HG02870 (cell line): ENCODE results near the gene SLC39A3.
A peak's percentile ranks its signal among the peaks of the same experiment; 100 is the strongest.

Source experiments
- ATAC-seq: cut with Tn5 transposase; IDR thresholded peaks from one replicate; pipeline ENCODE4 v1.9.1; 2021; ENCODE audit warnings: mild to moderate bottlenecking, moderate library complexity; ENCODE audit not compliant: unreplicated experiment

SLC39A3 gene

GRCh38 chr19:2739602-2740313 is at the start of gene SLC39A3:
Gene SLC39A3, minus strand, starts transcription at chr19:2740017. Its CDS starts 2,760 bp downstream, at chr19:2737257.
- ATAC-seq = peak; percentile 89

- no peak for ATAC-seq
Observed at GRCh38 chr19:2788237-2788636, 48.4 kb upstream of the SLC39A3 start.

GRCh38 chr19:2787115-2787514 is 47.3 kb upstream of the SLC39A3 start:
- no peak for ATAC-seq

GRCh38 chr19:2785244-2785997 is 45.6 kb upstream of the SLC39A3 start, which contains the start of gene THOP1:
Gene THOP1, plus strand, starts transcription at chr19:2785503. Its CDS starts 160 bp downstream, at chr19:2785663.
- ATAC-seq = peak; percentile 54

GRCh38 chr19:2783781-2784145 is 43.9 kb upstream of the SLC39A3 start:
- ATAC-seq = no peak

- peak; percentile 79 for ATAC-seq
Observed at GRCh38 chr19:2782936-2783780, 43.3 kb upstream of the SLC39A3 start, which contains the start of gene SGTA. Gene SGTA, minus strand, starts transcription at chr19:2783273. Its CDS starts 14,205 bp downstream, at chr19:2769068.

GRCh38 chr19:2782329-2782935 is 42.6 kb upstream of the SLC39A3 start:
- no peak for ATAC-seq

GRCh38 chr19:2780284-2780683 is 40.5 kb upstream of the SLC39A3 start:
- ATAC-seq = no peak

GRCh38 chr19:2779121-2779740 is 39.4 kb upstream of the SLC39A3 start:
- ATAC-seq = no peak

- ATAC-seq = no peak
Observed at GRCh38 chr19:2777952-2778683, 38.3 kb upstream of the SLC39A3 start.

- ATAC-seq = no peak
Observed at GRCh38 chr19:2775556-2776430, 36.0 kb upstream of the SLC39A3 start.

GRCh38 chr19:2774953-2775555 is 35.2 kb upstream of the SLC39A3 start:
- no peak for ATAC-seq

- ATAC-seq = no peak
Observed at GRCh38 chr19:2774083-2774679, 34.4 kb upstream of the SLC39A3 start.

- ATAC-seq = no peak
Observed at GRCh38 chr19:2771786-2772674, 32.2 kb upstream of the SLC39A3 start.

- no peak for ATAC-seq
Observed at GRCh38 chr19:2770055-2771013, 30.5 kb upstream of the SLC39A3 start.

- ATAC-seq = no peak
Observed at GRCh38 chr19:2769218-2769617, 29.4 kb upstream of the SLC39A3 start.
